OCI-M2 (cell line): ENCODE results near the gene DCBLD2.

ENCODE experiments used
- DNase-seq: peaks from one replicate; lab custom pipeline; 2025; ENCODE audit not compliant: unreplicated experiment; lab: John Stamatoyannopoulos, UW

The DCBLD2 gene

DNA sequence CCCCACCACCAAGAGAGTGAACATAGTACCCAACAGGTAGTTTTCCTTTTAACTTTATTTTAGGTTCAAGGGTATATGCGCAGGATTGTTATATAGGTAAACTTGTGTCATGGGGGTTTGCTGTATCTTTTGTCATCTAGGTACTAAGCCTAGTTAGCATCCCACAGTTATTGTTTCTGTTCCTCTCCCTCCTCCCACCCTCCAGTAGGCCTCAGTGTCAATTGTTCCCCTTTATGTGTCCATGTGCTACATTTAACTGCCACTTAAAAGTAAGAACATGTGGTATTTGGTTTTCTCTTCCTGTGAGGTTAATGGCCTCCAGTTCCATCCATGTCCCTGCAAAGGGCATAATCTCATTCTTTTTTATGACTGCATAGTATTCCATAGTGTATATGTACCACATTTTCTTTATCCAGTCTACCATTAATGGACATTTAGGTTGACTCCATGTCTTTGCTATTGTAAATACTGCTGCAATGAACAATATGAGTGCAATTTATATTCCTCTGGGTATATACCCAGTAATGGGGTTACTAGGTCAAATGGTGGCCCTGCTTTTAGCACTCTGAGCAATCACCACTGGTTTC is 72.2 kb downstream of the DCBLD2 start:
- no peak for DNase-seq

DNA sequence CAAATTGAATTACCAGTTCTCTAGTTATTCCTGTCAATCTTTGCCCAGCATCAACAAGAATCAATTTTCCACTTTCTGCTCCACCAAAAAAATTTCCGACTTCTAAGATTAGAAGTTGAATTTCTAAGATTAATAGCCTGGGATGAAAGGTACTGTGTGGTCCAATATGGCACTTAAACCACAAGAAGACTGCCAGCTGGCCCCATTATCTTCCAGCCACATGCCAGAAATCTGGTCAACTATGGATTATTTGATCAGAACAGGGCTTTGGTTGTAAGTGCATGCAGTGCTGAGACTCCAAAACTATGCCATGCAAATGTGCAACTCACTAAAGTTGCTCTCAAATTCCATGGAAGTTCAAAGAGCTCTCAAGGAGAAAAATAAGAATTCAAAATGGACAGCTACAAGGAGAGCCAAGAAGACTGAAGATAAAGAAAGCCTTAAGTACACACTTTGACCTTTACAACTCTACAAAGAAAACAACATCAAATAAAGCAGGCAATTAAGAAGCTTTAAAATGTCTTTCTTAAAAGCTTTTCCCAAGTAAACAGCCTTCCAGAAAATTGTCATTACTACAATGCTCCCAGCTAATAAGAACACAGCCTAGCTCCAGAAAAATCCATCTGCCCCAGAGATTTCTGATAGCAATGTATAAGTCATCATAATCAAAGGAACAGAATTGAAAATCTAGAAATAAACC is 74.1 kb downstream of the DCBLD2 start:
- no peak for DNase-seq

DNA sequence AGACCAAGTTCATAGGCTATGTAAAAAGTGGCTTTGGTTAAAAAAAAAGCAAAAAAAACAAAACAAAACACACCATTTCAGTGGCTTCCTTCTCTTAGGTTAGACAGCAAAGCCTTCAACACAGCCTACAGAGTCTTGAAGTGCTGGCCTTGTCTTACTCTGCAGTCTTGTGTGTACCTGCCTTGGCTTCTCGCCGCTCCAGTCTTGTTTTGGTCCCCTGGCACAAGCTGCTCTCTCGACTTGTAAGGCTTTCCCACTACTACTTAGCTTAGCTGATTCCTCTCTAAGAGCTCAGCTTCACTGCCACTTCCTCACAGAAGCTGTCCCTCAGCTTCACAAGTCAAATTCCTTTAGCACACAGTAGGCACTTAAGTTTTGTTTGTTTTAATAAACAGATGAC is 75.4 kb downstream of the DCBLD2 start:
- no peak for DNase-seq

DNA sequence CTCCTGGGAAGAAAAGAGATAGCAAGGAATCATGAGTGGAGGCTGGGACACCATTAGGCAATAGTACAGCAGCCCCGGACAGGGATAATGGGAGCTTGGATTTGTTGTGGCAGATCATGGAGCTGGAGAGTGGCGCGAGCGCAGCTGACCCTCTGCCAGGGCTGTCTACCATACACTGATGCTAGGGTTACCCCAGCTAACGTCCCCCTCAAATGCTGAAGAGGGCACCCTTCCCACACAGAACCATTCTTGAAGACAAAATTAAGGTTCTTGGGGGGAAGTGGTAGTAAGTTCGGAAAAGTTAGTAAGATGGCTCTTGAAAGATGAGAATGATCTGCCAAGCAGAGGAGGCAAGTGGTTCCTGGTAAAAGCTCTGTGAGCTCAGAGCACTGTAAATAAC is 77.2 kb downstream of the DCBLD2 start:
- DNase-seq, result no peak

DNA sequence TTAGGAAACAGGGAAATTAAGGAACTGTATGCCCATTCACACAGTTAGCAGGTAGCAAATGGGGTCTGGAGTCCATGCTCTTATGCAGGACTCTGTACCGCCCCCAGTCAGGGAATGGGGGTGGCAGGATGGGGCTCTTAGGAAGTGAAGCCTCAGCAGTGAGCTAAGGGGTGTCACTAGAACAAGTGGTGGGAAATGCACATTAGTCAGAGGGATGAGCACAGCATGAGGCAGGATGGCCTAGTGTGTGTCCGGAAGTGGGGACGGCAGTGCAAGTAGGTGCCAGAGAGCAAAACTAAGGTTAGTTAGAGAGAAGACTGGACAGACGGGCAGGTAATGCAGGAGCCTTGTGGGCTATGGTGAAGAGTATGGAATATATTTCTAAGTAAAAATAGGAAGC is 77.7 kb downstream of the DCBLD2 start:
- no peak for DNase-seq

DNA sequence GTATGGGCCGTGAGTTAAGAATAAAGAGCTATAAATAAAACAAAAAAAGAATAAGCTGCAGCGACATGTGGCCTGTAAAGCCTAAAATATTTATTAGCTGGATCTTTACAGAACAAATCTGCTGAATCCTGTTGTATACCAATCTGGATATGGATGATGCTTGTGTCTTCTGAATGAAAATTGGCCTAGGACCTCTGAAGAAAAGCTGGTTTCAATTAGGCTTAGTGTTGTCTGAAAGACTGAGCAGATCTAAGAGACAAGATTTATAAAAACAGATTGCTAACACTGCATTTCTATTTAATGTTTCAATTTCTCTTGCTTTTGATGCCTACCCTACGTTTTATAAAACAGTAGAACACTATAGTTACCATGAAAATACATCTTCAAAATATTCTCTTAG is 80.4 kb downstream of the DCBLD2 start:
- DNase-seq, result no peak

DNA sequence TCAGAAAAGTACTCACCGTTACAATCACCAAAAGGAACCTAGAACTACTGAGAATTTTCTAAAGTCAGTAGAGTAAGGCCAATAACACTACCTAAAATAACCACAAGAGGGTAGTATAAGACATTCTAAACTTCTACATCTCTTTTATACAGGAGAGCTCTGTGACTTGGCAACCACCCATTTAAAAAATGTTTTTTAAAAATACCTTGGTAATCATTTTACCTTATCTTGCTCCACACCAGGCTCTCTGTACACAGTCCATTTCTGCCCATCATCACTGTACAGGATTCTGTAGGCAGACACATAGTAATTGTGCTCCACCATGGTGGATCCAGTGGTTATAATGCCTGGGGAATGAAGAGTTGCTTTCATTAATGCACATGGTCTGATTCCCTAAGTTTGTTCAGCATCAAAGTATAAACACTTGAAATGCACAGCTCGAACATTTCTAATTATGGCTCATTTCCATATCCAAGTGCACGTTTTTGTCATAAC is 83.9 kb downstream of the DCBLD2 start:
- peak; percentile 15 for DNase-seq

DNA sequence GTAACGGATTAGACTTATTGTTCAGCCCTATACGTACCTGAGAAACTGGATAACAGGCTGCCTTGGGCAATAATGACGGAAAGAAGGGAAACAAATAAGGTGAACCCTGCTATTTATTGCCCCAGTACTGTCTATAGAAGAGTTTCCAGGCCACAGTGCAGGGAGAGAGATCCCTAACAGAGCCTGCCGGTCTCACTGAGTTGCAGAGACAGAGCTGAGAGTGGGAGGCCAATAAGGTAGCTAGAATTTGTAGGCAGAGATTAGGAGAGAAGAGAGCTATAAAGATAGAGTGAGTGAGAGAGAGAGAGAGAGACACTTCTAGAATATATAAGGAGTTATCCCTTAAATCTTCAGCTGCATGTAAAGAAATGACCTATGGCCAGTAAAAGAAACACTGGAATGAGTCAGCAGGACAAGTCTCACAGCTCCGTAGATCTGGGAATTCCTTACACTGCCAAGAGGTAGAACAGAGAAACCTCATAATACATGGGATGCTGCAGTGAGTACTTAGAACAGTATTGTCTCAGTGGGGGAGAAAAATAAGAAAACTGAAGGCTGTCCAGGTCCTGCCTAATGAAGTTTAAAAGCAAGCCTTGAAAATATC is 86.6 kb downstream of the DCBLD2 start:
- no peak for DNase-seq

DNA sequence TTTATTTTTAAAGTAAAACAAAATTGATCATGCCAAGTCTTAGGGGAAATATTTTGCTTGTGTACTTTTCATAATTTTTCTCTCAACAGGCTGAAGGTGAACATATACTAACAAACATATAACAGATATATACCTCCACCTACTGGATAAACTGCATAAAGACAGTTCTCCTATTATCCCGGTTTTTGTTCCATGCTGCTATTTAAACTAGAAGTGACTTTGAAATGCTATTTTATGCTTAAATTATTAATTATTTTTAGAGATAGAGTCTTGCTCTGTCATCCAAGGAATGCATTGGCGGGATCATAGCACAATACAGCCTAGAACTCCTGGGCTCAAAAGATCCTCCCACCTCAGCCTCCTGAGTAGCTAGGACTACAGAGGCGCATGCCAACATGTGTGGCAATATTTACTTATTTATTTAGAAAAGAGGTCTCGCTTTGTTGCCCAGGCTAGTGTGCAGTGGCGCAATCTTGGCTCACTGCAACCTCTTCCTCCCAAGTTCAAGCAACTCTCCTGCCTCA is 88.6 kb downstream of the DCBLD2 start:
- DNase-seq, result no peak

DNA sequence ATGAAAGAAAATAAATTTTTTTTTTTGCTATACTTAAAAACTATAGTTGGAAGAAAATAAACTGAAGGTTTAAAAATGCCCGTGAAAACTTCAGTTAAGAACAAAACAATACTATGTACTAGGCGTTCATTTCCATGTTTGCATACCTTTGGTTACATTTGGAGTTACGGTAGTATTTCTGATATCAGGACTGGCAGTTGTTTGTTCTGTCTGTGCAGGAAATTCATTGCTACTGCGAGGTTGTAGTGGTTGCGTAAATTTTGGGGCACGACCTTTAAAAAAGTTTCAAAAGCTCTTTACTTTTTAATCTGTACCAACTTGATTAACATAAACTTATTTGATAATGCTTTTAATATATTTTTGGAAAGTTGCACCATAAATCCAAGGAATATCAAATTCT is 90.4 kb downstream of the DCBLD2 start:
- DNase-seq, result no peak

DNA sequence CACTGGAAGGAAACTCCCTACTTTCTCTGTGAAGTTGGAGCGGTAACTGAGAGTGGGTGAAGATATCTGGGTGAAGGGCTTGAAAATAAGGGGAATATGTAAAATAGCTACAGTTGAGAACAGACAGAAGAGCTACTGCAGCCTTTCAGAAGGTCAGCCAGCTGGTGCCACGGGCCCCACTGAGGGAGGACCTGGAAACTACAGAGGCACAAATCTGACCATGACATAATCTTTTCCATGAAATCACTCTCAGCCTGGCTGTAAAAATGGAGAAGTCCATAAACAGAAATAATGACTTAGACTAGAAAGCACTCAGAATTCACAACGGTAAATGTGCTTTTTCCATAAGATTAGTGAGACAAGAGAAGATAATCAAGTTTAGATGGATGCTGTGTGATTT is 91.9 kb downstream of the DCBLD2 start:
- DNase-seq, result no peak

DNA sequence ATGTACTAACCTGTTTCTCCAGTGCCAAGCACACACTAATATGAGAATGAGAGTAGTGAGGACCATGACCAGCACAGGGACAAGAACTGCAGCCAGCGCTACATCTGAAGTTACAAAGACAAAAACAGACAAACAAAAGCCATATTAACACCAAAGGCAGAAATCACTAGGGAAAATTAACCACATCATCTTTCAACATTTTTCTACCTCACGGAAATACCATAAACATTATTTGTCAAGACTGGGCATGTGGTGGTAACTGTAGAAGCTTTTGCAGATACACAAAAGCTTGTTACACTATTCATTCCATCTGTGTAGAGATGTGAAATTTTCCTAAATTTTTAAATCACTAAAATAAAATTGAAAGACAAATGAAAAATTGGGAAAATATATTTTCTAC is 93.4 kb downstream of the DCBLD2 start:
- no peak for DNase-seq

DNA sequence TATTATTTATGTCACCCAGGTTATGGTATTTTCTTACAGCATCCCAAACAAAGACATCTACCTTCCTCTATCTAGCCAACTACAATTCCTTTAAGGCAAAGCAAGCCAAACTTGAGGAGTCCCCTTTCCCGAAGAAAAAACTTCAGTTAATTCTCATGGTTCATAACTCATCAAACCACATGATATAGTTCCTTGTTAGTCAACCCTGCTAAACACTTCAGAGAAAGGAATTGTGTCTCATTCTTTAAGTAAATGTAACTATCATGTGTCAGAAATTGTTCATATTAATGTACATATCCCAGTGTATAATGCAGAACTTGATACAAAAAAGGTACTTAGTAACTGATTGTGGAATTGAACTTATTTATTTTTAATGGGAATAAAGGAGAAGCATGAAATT is 93.9 kb downstream of the DCBLD2 start:
- no peak for DNase-seq

DNA sequence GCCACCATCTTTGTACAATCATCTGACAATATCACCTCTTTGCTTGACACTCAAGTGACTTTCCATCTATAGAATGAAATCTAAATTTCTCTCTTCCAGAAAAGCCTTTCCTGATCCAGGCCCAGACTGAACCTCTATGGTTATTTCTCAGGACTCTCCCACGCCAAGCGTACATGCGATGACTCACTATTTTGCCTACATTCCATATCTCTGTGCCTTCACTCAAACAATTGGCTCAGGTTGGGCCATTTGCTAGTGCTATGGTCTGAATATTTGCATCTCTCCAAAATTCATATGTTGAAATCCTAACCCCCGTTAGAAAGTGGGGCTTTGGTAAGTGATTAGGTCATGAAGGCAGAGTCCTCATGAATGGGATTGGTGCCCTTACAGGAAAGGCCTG is 94.5 kb downstream of the DCBLD2 start:
- no peak for DNase-seq

DNA sequence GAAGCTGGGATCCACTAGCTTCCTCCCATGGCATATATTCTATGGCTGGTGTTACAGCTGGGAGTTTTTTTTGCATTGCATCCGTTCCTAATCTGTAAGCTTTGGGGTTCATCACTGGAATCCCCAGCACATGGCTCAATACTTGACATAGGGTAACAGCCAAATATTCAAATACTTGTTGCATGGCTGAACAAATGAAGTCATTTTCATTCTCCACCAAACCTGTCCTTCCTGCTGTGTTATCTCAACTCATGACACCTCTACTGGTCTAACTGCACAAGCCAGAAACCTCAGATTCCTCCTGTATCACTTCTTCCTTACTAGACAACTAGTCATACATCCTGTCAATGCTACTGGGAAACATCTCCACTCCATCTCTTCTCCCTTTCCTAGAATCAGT is 95.0 kb downstream of the DCBLD2 start:
- DNase-seq, result no peak

DNA sequence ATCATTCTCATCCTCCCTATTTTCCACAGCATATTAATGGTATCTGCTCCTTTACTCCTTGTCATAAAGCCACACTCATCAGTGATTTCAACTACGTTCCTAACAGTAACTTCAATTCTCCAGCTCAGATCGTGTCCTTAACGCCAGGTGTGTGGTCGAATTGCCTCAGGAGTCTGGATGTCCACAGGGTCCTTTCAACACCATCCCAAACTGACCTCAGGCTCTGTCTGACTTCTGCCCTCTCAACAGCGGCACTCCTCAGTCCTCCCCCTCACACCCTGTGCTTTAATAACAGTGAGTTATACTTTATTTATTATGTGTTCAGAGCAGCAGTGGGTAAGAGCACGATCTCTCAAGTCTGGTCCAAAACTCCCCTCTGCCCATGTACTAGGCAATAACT is 95.9 kb downstream of the DCBLD2 start:
- no peak for DNase-seq

DNA sequence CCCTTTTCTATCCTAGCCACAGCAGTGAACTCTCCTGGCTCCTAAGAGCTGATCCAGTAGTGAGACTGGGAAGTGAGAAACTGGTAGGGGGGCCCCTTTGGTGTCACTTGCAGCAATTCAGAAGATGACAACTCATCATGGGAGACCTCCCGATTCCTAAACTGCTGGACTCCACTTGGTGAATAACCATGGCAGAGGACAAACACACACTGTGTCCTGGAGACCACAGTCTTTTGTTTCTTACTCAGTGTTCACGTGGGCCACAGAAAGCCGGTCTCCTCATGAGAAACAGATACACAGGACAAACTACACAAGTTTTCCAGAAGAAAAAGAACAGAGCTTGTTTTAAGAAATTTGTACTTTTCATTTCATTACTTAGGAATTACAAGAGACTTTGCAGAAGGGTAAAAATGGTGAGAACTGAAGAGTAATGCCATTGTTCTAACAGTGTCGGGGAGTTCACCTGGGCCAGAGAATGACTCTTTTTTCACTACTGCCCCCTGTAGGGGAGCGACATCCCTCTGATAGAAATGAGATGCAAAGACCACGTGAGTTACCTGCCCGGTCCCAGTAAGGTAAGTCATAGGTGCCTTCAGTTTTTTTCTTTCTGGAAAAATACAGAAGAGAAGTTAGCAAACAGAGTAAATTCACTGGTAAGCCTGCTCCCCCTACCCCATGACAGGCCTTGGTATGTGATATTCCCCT is 100.3 kb downstream of the DCBLD2 start:
- no peak for DNase-seq

DNA sequence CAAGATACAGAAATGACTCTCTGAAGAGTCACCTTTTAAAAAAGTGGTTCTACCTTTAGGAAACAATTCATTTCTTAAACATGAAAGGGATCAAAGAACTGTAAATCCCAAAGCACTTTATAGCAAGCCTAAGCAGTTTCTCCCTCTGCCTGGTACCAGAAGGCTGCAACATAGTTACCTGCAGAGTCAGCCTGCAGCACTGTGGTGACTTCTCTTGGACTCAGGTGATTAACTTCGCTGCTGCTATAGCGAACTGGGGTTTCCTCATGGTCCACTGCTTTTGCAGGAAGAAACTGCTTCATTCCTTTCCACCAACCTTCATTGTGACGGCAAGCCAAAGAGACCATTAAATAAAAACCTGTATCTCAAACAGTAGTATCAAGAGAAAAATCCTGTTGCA is 101.1 kb downstream of the DCBLD2 start:
- no peak for DNase-seq

DNA sequence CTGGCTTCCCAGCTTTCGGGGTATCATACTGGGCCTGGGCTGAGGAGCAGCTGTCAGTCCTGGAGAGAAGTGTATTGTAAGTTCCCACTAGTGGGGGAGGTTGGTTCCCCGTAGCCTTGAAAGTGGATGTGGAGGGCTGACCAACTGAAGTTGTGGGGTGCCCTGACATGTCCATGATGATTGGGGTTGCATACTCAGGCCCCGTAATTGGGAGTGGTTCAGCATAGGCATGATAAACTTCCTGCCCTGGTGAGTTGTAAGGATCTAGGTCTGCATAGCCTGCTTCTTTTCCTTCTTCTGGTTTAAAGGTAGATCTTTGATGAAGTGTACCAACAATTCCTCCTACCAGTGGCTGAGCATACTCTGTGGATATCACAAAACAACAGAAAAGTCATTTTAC is 102.0 kb downstream of the DCBLD2 start:
- DNase-seq, result no peak

DNA sequence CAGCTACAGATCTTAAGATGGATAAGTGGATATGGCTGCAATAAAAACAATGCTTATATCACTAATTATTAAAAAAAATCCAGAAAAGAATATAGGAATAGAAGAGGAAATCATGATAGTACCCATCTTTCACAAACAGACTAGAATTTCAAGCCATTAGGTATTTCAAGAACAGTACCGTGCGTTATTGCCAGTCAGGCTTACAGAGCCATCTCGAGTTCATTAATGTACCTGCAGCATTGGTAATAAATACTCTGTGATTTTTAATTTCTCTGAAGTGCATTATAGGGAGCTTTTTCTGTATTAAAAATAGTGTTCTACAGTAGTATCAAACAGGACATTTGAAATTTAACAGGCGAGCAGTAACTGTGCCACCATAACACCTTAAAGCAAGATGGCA is 102.7 kb downstream of the DCBLD2 start:
- no peak for DNase-seq

DNA sequence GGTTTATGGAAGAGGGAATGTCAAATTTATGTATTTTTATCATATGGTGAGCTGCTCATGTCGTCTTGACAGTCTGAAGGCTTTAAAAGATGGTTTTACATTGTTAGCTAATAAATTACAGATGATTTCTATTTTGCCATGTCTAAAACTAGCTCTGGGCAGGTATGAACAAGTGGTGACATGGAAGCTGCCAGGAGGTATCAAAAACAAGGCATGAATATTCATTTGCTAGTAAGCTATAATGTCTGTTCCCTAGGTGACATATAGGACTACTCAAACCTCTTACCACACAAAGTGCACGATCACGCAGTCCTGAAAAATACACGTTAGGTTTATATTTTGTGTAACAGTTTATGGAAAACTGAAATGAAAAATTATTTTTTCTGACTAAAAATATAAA is 103.6 kb downstream of the DCBLD2 start:
- no peak for DNase-seq

DNA sequence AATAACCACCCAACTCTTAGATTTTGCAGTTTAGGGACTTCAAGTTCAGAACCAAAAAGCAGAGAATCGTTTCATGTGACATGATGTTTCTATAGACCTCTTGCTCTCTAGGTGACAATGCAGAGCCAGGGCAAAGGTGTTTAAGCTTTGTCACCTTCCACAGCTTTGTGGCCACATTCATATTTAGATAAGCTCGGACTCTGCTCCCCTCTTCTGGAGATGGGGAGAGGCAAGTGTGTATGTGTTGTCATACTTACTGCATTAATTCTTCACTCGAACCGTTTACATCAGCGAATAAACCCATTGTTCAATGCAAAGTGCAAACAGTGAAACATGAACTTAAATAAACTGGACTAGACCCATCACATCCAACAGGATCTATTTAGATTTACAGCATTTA is 105.2 kb downstream of the DCBLD2 start:
- no peak for DNase-seq
